ENCODE results near the gene NCOR1.

Gene NCOR1

GRCh38 chr17:16100737-16101400, 114.5 kb downstream of the NCOR1 start:
- Histone ChIP-seq H3K4me3 (ENCODE audit: extremely low read depth, insufficient read depth, low read length, poor library complexity, severe bottlenecking) (no peak overlapping the region), H3K27ac (ENCODE audit: low read depth, low read length, severe bottlenecking) (no peak overlapping the region), H3K9me3 (ENCODE audit: control insufficient read depth, low read length) (peaks cover 3% of the 10 kb centered on the region), H3K36me3 (ENCODE audit: control insufficient read depth, insufficient read depth, low read length) (peaks cover 78% of the 10 kb centered on the region), H3K4me1 (ENCODE audit: control insufficient read depth, insufficient read depth, low read length, poor library complexity, severe bottlenecking) (no peaks in the 10 kb centered on the region)
- 83 to 96% methylated on average over 5 of the region's 8 CpGs for WGBS, 2 experiments (ENCODE audit: insufficient coverage in 2 of 2)

GRCh38 chr17:16091773-16092172, 123.6 kb downstream of the NCOR1 start:
- WGBS, 2 experiments (ENCODE audit: insufficient coverage in 2 of 2): 83% methylated on average over 1 of the region's 4 CpGs; no CpG with 5 or more reads in 1 of the 2 experiments
- Histone ChIP-seq H3K27ac (ENCODE audit: low read depth, low read length, severe bottlenecking) (no peak overlapping the region), H3K9me3 (ENCODE audit: control insufficient read depth, low read length) (peaks cover 3% of the 10 kb centered on the region), H3K4me1 (ENCODE audit: control insufficient read depth, insufficient read depth, low read length, poor library complexity, severe bottlenecking) (peaks cover 4% of the 10 kb centered on the region), H3K36me3 (ENCODE audit: control insufficient read depth, insufficient read depth, low read length) (peaks cover 41% of the 10 kb centered on the region), H3K4me3 (ENCODE audit: extremely low read depth, insufficient read depth, low read length, poor library complexity, severe bottlenecking) (no peak overlapping the region)

- peaks cover 62% of the 10 kb centered on the region for H3K36me3 ChIP-seq (ENCODE audit: control insufficient read depth, insufficient read depth, low read length)
- H3K4me3 ChIP-seq (ENCODE audit: extremely low read depth, insufficient read depth, low read length, poor library complexity, severe bottlenecking): no peak overlapping the region
- no peak overlapping the region for H3K27ac ChIP-seq (ENCODE audit: low read depth, low read length, severe bottlenecking)
- peaks cover 2% of the 10 kb centered on the region for H3K4me1 ChIP-seq (ENCODE audit: control insufficient read depth, insufficient read depth, low read length, poor library complexity, severe bottlenecking)
- peaks cover 5% of the 10 kb centered on the region for H3K9me3 ChIP-seq (ENCODE audit: control insufficient read depth, low read length)
- 85 to 94% methylated on average over 5 to 8 of the region's 10 CpGs for WGBS, 2 experiments (ENCODE audit: insufficient coverage in 2 of 2)
Observed at GRCh38 chr17:16086957-16087356, 128.4 kb downstream of the NCOR1 start.

GRCh38 chr17:16085066-16085699, 130.2 kb downstream of the NCOR1 start:
- 100% methylated on average over 1 of the region's 1 CpG; no CpG with 5 or more reads in 1 of the 2 experiments for WGBS, 2 experiments (ENCODE audit: insufficient coverage in 2 of 2)
- no peak overlapping the region for H3K27ac ChIP-seq (ENCODE audit: low read depth, low read length, severe bottlenecking)

GRCh38 chr17:16083223-16083622, 132.1 kb downstream of the NCOR1 start:
- no peaks in the 10 kb centered on the region for H3K4me1 ChIP-seq (ENCODE audit: control insufficient read depth, insufficient read depth, low read length, poor library complexity, severe bottlenecking)
- H3K4me3 ChIP-seq (ENCODE audit: extremely low read depth, insufficient read depth, low read length, poor library complexity, severe bottlenecking): no peak overlapping the region
- H3K27ac ChIP-seq (ENCODE audit: low read depth, low read length, severe bottlenecking): no peak overlapping the region
- WGBS, 2 experiments (ENCODE audit: insufficient coverage in 2 of 2): no CpG with 5 or more reads among the region's 3 CpGs
- H3K36me3 ChIP-seq (ENCODE audit: control insufficient read depth, insufficient read depth, low read length): peaks cover 88% of the 10 kb centered on the region
- peaks cover 11% of the 10 kb centered on the region for H3K9me3 ChIP-seq (ENCODE audit: control insufficient read depth, low read length)

More at GRCh38 chr17:16085066-16085699, 130.2 kb downstream of the NCOR1 start:
- H3K9me3 ChIP-seq (ENCODE audit: control insufficient read depth, low read length): peaks cover 11% of the 10 kb centered on the region
- H3K4me3 ChIP-seq (ENCODE audit: extremely low read depth, insufficient read depth, low read length, poor library complexity, severe bottlenecking): no peak overlapping the region
- no peaks in the 10 kb centered on the region for H3K4me1 ChIP-seq (ENCODE audit: control insufficient read depth, insufficient read depth, low read length, poor library complexity, severe bottlenecking)
- H3K36me3 ChIP-seq (ENCODE audit: control insufficient read depth, insufficient read depth, low read length): peaks cover 69% of the 10 kb centered on the region

GRCh38 chr17:16081507-16082087, 133.7 kb downstream of the NCOR1 start:
- 100% methylated on average over 1 of the region's 1 CpG; no CpG with 5 or more reads in 1 of the 2 experiments for WGBS, 2 experiments (ENCODE audit: insufficient coverage in 2 of 2)
- no peak overlapping the region for H3K4me3 ChIP-seq (ENCODE audit: extremely low read depth, insufficient read depth, low read length, poor library complexity, severe bottlenecking)
- peaks cover 11% of the 10 kb centered on the region for H3K9me3 ChIP-seq (ENCODE audit: control insufficient read depth, low read length)
- no peaks in the 10 kb centered on the region for H3K4me1 ChIP-seq (ENCODE audit: control insufficient read depth, insufficient read depth, low read length, poor library complexity, severe bottlenecking)
- H3K36me3 ChIP-seq (ENCODE audit: control insufficient read depth, insufficient read depth, low read length): peaks cover 90% of the 10 kb centered on the region
- H3K27ac ChIP-seq (ENCODE audit: low read depth, low read length, severe bottlenecking): no peak overlapping the region

GRCh38 chr17:16080366-16080765, 135.0 kb downstream of the NCOR1 start:
- WGBS, 2 experiments (ENCODE audit: insufficient coverage in 2 of 2): 93 to 97% methylated on average over 2 to 4 of the region's 4 CpGs
- Histone ChIP-seq H3K4me1 (ENCODE audit: control insufficient read depth, insufficient read depth, low read length, poor library complexity, severe bottlenecking) (no peaks in the 10 kb centered on the region), H3K36me3 (ENCODE audit: control insufficient read depth, insufficient read depth, low read length) (peaks cover 90% of the 10 kb centered on the region), H3K27ac (ENCODE audit: low read depth, low read length, severe bottlenecking) (no peak overlapping the region), H3K9me3 (ENCODE audit: control insufficient read depth, low read length) (peaks cover 11% of the 10 kb centered on the region), H3K4me3 (ENCODE audit: extremely low read depth, insufficient read depth, low read length, poor library complexity, severe bottlenecking) (no peak overlapping the region)

- Histone ChIP-seq H3K27ac (ENCODE audit: low read depth, low read length, severe bottlenecking) (no peak overlapping the region), H3K4me1 (ENCODE audit: control insufficient read depth, insufficient read depth, low read length, poor library complexity, severe bottlenecking) (no peaks in the 10 kb centered on the region), H3K36me3 (ENCODE audit: control insufficient read depth, insufficient read depth, low read length) (peaks cover 74% of the 10 kb centered on the region), H3K9me3 (ENCODE audit: control insufficient read depth, low read length) (no peaks in the 10 kb centered on the region), H3K4me3 (ENCODE audit: extremely low read depth, insufficient read depth, low read length, poor library complexity, severe bottlenecking) (no peak overlapping the region)
- 96 to 100% methylated on average over 2 to 4 of the region's 5 CpGs for WGBS, 2 experiments (ENCODE audit: insufficient coverage in 2 of 2)
Observed at GRCh38 chr17:16075949-16076348, 139.4 kb downstream of the NCOR1 start.

- H3K4me1 ChIP-seq (ENCODE audit: control insufficient read depth, insufficient read depth, low read length, poor library complexity, severe bottlenecking): no peaks in the 10 kb centered on the region
- no peak overlapping the region for H3K27ac ChIP-seq (ENCODE audit: low read depth, low read length, severe bottlenecking)
- no peak overlapping the region for H3K4me3 ChIP-seq (ENCODE audit: extremely low read depth, insufficient read depth, low read length, poor library complexity, severe bottlenecking)
- WGBS, 2 experiments (ENCODE audit: insufficient coverage in 2 of 2): 100% methylated on average over 1 of the region's 3 CpGs; no CpG with 5 or more reads in 1 of the 2 experiments
- H3K9me3 ChIP-seq (ENCODE audit: control insufficient read depth, low read length): no peaks in the 10 kb centered on the region
- H3K36me3 ChIP-seq (ENCODE audit: control insufficient read depth, insufficient read depth, low read length): peaks cover 77% of the 10 kb centered on the region
Observed at GRCh38 chr17:16074423-16074822, 140.9 kb downstream of the NCOR1 start.

- Histone ChIP-seq H3K36me3 (ENCODE audit: control insufficient read depth, insufficient read depth, low read length) (peaks cover 77% of the 10 kb centered on the region), H3K27ac (ENCODE audit: low read depth, low read length, severe bottlenecking) (no peak overlapping the region), H3K9me3 (ENCODE audit: control insufficient read depth, low read length) (no peaks in the 10 kb centered on the region), H3K4me3 (ENCODE audit: extremely low read depth, insufficient read depth, low read length, poor library complexity, severe bottlenecking) (no peak overlapping the region), H3K4me1 (ENCODE audit: control insufficient read depth, insufficient read depth, low read length, poor library complexity, severe bottlenecking) (no peaks in the 10 kb centered on the region)
- 98 to 100% methylated on average over 4 of the region's 4 CpGs for WGBS, 2 experiments (ENCODE audit: insufficient coverage in 2 of 2)
Observed at GRCh38 chr17:16073845-16074244, 141.5 kb downstream of the NCOR1 start.

GRCh38 chr17:16072031-16072430, 143.3 kb downstream of the NCOR1 start:
- Histone ChIP-seq H3K4me3 (ENCODE audit: extremely low read depth, insufficient read depth, low read length, poor library complexity, severe bottlenecking) (no peak overlapping the region), H3K36me3 (ENCODE audit: control insufficient read depth, insufficient read depth, low read length) (peaks cover 77% of the 10 kb centered on the region), H3K27ac (ENCODE audit: low read depth, low read length, severe bottlenecking) (no peak overlapping the region), H3K4me1 (ENCODE audit: control insufficient read depth, insufficient read depth, low read length, poor library complexity, severe bottlenecking) (no peaks in the 10 kb centered on the region), H3K9me3 (ENCODE audit: control insufficient read depth, low read length) (no peaks in the 10 kb centered on the region)
- no CpG with 5 or more reads among the region's 1 CpG for WGBS, 2 experiments (ENCODE audit: insufficient coverage in 2 of 2)

Measured in mesodermal cell (in vitro differentiated cells).